GM12878 (cell line): Measurements from ENCODE around the gene DCC. TPM values are rescaled to one million over a fixed set of nuclear protein-coding genes. Genes with fewer than 3 reads are reported as not detected.

ENCODE experiments used
- ATAC-seq: fragments of 200-7000 bp; cut with Tn5 transposase; 3 replicates; pipeline ENCODE4 v1.9.1; 2020; ENCODE audit warnings: mild to moderate bottlenecking, moderate library complexity
- BruUV-seq: library from RNA; stranded (reverse); fragments of 400-500 nt; replicated peaks from 2 replicates; lab custom pipeline; 2021; lab: Mats Ljungman, UMichigan
- CTCF ChIA-PET: fragments of 300-600 bp; sonication (Branson Sonifier 250); formaldehyde crosslinking; extraction: SDS; loops from one replicate; lab custom pipeline; 2021; ENCODE audit warnings: inconsistent platforms; lab: Yijun Ruan, JAX
- POLR2A ChIA-PET: fragments of 350-600 bp; formaldehyde crosslinking; extraction: SDS; loops from one replicate; lab custom pipeline; 2021; ENCODE audit warnings: inconsistent platforms; lab: Charles Lee
- RAD21 ChIA-PET: fragments of 300-600 bp; sonication (Branson Sonifier 250); formaldehyde crosslinking; loops from one replicate; lab custom pipeline; 2023; ENCODE audit warnings: antibody characterized with exemption; ENCODE audit not compliant: unreplicated experiment; lab: Charles Lee
- SMC1A ChIA-PET: fragments of 300-600 bp; sonication (Branson Sonifier 250); formaldehyde crosslinking; loops from one replicate; lab custom pipeline; 2023; ENCODE audit not compliant: unreplicated experiment, uncharacterized antibody; lab: Charles Lee
- DNase-seq: peaks from one replicate; pipeline ENCODE4 v3.0.0-alpha.2; 2011; ENCODE audit warnings: low read depth, low spot score
- FAIRE-seq: peaks from 3 replicates; lab custom pipeline; 2011; peaks lifted over from hg19 to GRCh38; lab: Jason Lieb, UNC
- H2AFZ ChIP-seq: 2 replicates; pipeline ENCODE4 v1.6.0; 2011; ENCODE audit warnings: low read depth, low read length, control low read depth; ENCODE audit not compliant: control insufficient read depth
- H3K27ac ChIP-seq: 2 replicates; pipeline ENCODE4 v1.5.1; 2011; ENCODE audit warnings: control low read depth; ENCODE audit not compliant: control insufficient read depth, insufficient read depth
- H3K27me3 ChIP-seq, 2 experiments: replicated peaks in 1 of 2; 2 replicates each; pipeline versions ENCODE4 v1.6.0 to v1.6.1; 2011; ENCODE audit warnings: low read length in 1 of 2; ENCODE audit not compliant: control insufficient read depth in 2 of 2, insufficient read depth in 2 of 2
- H3K36me3 ChIP-seq, 2 experiments: 2 replicates each; pipeline ENCODE4 v1.5.1; 2011; ENCODE audit warnings: low read length in 1 of 2; ENCODE audit not compliant: control insufficient read depth in 2 of 2, insufficient read depth in 2 of 2
- H3K4me1 ChIP-seq: 2 replicates; pipeline ENCODE4 v1.6.1; 2011; ENCODE audit warnings: mild to moderate bottlenecking, low read length, moderate library complexity, mixed read lengths; ENCODE audit not compliant: control insufficient read depth, insufficient read depth
- H3K4me2 ChIP-seq: 2 replicates; pipeline ENCODE4 v1.6.0; 2011; ENCODE audit warnings: control low read depth; ENCODE audit not compliant: control insufficient read depth, insufficient read depth
- H3K4me3 ChIP-seq: fragments of 200-600 bp; sonication (generic); 2 replicates; pipeline ENCODE4 v1.5.1; 2016
- H3K79me2 ChIP-seq: 2 replicates; pipeline ENCODE4 v1.6.0; 2011; ENCODE audit warnings: low read length; ENCODE audit not compliant: control insufficient read depth, insufficient read depth
- H3K9ac ChIP-seq: 2 replicates; pipeline ENCODE4 v1.8.0; 2011; ENCODE audit warnings: low read length, control low read depth, mixed read lengths; ENCODE audit not compliant: control insufficient read depth, insufficient read depth
- H3K9me3 ChIP-seq: replicated peaks from 3 replicates; pipeline ENCODE4 v1.5.1; 2011; ENCODE audit warnings: mild to moderate bottlenecking, low read length; ENCODE audit not compliant: control insufficient read depth, insufficient read depth
- H4K20me1 ChIP-seq: 2 replicates; pipeline ENCODE4 v1.6.0; 2011; ENCODE audit not compliant: control insufficient read depth, insufficient read depth
- GATAD2B ChIP-seq: fragments of 450-650 bp; conservative IDR thresholded peaks from 2 replicates; pipeline ENCODE4 v1.6.1; 2017; ENCODE audit warnings: low read depth, mild to moderate bottlenecking, moderate library complexity
- MEF2B ChIP-seq: fragments of 450-650 bp; IDR thresholded peaks from 2 replicates; pipeline ENCODE4 v1.6.1; 2018; ENCODE audit warnings: mild to moderate bottlenecking, moderate library complexity; ENCODE audit not compliant: partially characterized antibody, poor library complexity, severe bottlenecking
- POU2F2 ChIP-seq: IDR thresholded peaks from 3 replicates; pipeline ENCODE4 v1.6.1; 2011; ENCODE audit warnings: low read depth, mild to moderate bottlenecking, low read length, borderline replicate concordance
- RELA ChIP-seq: fragments of 450-650 bp; IDR thresholded peaks from 2 replicates; pipeline ENCODE4 v1.8.0; 2014; ENCODE audit warnings: borderline replicate concordance; ENCODE audit not compliant: partially characterized antibody
- RFX5 ChIP-seq: IDR thresholded peaks from 2 replicates; pipeline ENCODE4 v1.6.1; 2011; ENCODE audit warnings: low read depth, low read length, improper control_type of control experiment
- YBX1 ChIP-seq: fragments of 450-650 bp; IDR thresholded peaks from 2 replicates; pipeline ENCODE4 v1.6.1; 2016; ENCODE audit warnings: antibody characterized with exemption
- WGBS: methylation state at CpG from one replicate; pipeline ENCODE4 v1.1.6; 2016; ENCODE audit warnings: low lambda C conversion rate; ENCODE audit not compliant: insufficient replicate concordance, insufficient coverage; ENCODE audit errors: missing lambda C conversion rate; 5-methylcytosine and 5-hydroxymethylcytosine counted together
- in situ Hi-C: fragments of 300-500 bp; cut with MboI; formaldehyde crosslinking; loops from 9 replicates; pipeline ENCODE4 v1.14.3; 2018; ENCODE audit warnings: mixed read lengths
- intact Hi-C: fragments of 100-400 bp; cut with micrococcal nuclease; formaldehyde crosslinking; loops from one replicate; pipeline ENCODE4 v1.14.2; 2022; ENCODE audit not compliant: unreplicated experiment
- polyA plus RNA-seq, 11 experiments: library from polyadenylated mRNA; depleted of rRNA in 4 of 11; unstranded in 6 of 11; stranded (reverse) in 5 of 11; fragments of >200 nt; fragmentation: Nextera tagmentation in 4 of 11; fragmentation: Illumina TruSeq in 1 of 11; extraction: Ambion mirVana in 4 of 11; extraction: Trizol in 1 of 11; gene quantifications; 1 replicate in 1 of 11; 2 replicates in 10 of 11; pipeline versions ENCODE4 v1.2.1 to v1.2.3, GENCODE V29; 2011 to 2016; ENCODE audit warnings: inconsistent platforms in 2 of 11, missing spikeins in 2 of 11, low read depth in 1 of 11
- total RNA-seq, 4 experiments: library from RNA; depleted of rRNA in 3 of 4; stranded (reverse); fragments of >200 nt in 3 of 4; fragmentation: Illumina TruSeq in 1 of 4; extraction: Trizol in 1 of 4; gene quantifications; 2 replicates each; pipeline versions ENCODE4 v1.2.1 to v1.2.3, GENCODE V29; 2013 to 2021
- TF ChIP-seq, protein P1 (sequence below): IDR thresholded peaks from 2 replicates; pipeline ENCODE4 v1.6.1; 2012; ENCODE audit warnings: low read length, inconsistent platforms
- TF ChIP-seq, protein P2 (sequence below): IDR thresholded peaks from 2 replicates; pipeline ENCODE4 v1.6.1; 2012; ENCODE audit warnings: improper control_type of control experiment, low read depth, low read length; ENCODE audit not compliant: insufficient replicate concordance
- TF ChIP-seq, protein P3 (sequence below): fragments of 450-650 bp; IDR thresholded peaks from 2 replicates; pipeline ENCODE4 v1.6.1; 2016; ENCODE audit warnings: mild to moderate bottlenecking, moderate library complexity, borderline replicate concordance

DCC gene
- total and polyA plus RNA-seq, 10 of the 15 experiments (the other 5 are each of a cell fraction or from before 2014, with no cell fraction given): 0.01 TPM; not detected in 9

DNA sequence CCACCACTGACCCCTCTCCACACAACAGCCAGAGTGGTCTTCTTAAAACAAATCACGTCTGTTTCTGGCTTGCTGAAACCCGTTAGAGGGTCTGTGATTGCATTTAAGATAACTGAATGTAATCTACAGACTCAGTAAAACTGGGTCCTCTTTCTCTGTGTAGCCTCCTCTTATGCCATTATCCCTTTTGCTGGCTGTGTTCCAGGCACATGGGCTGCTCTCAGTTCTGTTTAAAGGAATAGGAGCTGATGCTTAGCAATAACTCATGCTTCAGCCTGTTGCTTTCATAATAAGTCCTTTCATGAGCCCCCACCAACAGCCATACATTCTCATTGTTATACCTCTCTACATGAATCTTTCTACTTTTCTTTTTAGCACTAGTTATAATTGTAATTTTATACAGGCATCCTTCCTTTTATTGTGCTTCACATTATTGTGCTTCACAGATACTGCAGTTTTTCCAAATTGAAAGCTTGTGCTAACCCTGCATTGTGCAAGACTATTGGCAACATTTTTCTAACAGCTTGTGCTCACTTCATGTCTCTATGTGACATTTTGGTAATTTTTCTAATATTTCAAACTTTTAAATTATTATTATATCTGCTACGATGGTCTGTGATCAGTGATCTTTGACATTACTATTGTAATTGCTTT lies 1101.9 kb downstream of the DCC start:
- H3K4me1 ChIP-seq: no peaks in the 10 kb centered on the region
- no peaks in the 10 kb centered on the region for H3K27me3 ChIP-seq
- H3K27ac ChIP-seq: no peak overlapping the region
- in situ Hi-C loops: no loop called here
- H3K4me2 ChIP-seq: no peak overlapping the region
- no peak overlapping the region for H2AFZ ChIP-seq
- ChIA-PET CTCF (no interaction called here), SMC1A (no interaction called here), RAD21 (no interaction called here), POLR2A (no interaction called here)
- 4% methylated on average over 3 of the region's 3 CpGs for WGBS
- no peaks in the 10 kb centered on the region for H3K9me3 ChIP-seq
- intact Hi-C loops: no loop called here
- DNase-seq (no peak), FAIRE-seq (no peak), ATAC-seq (no peak)
- no peak overlapping the region for H3K9ac ChIP-seq
- H3K79me2 ChIP-seq: no peaks in the 10 kb centered on the region
- no TSS peak for BruUV-seq
- no peak overlapping the region for H3K4me3 ChIP-seq
- H3K36me3 ChIP-seq: no peaks in the 10 kb centered on the region
- H4K20me1 ChIP-seq: no peaks in the 10 kb centered on the region
- TF ChIP-seq GATAD2B (no peak), MEF2B (no peak), RELA (no peak), POU2F2 (no peak), YBX1 (no peak), RFX5 (no peak)
- TF ChIP-seq, protein P1, sequence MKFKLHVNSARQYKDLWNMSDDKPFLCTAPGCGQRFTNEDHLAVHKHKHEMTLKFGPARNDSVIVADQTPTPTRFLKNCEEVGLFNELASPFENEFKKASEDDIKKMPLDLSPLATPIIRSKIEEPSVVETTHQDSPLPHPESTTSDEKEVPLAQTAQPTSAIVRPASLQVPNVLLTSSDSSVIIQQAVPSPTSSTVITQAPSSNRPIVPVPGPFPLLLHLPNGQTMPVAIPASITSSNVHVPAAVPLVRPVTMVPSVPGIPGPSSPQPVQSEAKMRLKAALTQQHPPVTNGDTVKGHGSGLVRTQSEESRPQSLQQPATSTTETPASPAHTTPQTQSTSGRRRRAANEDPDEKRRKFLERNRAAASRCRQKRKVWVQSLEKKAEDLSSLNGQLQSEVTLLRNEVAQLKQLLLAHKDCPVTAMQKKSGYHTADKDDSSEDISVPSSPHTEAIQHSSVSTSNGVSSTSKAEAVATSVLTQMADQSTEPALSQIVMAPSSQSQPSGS: no peak
- TF ChIP-seq, protein P2, sequence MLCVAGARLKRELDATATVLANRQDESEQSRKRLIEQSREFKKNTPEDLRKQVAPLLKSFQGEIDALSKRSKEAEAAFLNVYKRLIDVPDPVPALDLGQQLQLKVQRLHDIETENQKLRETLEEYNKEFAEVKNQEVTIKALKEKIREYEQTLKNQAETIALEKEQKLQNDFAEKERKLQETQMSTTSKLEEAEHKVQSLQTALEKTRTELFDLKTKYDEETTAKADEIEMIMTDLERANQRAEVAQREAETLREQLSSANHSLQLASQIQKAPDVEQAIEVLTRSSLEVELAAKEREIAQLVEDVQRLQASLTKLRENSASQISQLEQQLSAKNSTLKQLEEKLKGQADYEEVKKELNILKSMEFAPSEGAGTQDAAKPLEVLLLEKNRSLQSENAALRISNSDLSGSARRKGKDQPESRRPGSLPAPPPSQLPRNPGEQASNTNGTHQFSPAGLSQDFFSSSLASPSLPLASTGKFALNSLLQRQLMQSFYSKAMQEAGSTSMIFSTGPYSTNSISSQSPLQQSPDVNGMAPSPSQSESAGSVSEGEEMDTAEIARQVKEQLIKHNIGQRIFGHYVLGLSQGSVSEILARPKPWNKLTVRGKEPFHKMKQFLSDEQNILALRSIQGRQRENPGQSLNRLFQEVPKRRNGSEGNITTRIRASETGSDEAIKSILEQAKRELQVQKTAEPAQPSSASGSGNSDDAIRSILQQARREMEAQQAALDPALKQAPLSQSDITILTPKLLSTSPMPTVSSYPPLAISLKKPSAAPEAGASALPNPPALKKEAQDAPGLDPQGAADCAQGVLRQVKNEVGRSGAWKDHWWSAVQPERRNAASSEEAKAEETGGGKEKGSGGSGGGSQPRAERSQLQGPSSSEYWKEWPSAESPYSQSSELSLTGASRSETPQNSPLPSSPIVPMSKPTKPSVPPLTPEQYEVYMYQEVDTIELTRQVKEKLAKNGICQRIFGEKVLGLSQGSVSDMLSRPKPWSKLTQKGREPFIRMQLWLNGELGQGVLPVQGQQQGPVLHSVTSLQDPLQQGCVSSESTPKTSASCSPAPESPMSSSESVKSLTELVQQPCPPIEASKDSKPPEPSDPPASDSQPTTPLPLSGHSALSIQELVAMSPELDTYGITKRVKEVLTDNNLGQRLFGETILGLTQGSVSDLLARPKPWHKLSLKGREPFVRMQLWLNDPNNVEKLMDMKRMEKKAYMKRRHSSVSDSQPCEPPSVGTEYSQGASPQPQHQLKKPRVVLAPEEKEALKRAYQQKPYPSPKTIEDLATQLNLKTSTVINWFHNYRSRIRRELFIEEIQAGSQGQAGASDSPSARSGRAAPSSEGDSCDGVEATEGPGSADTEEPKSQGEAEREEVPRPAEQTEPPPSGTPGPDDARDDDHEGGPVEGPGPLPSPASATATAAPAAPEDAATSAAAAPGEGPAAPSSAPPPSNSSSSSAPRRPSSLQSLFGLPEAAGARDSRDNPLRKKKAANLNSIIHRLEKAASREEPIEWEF: no peak
- TF ChIP-seq, protein P3, sequence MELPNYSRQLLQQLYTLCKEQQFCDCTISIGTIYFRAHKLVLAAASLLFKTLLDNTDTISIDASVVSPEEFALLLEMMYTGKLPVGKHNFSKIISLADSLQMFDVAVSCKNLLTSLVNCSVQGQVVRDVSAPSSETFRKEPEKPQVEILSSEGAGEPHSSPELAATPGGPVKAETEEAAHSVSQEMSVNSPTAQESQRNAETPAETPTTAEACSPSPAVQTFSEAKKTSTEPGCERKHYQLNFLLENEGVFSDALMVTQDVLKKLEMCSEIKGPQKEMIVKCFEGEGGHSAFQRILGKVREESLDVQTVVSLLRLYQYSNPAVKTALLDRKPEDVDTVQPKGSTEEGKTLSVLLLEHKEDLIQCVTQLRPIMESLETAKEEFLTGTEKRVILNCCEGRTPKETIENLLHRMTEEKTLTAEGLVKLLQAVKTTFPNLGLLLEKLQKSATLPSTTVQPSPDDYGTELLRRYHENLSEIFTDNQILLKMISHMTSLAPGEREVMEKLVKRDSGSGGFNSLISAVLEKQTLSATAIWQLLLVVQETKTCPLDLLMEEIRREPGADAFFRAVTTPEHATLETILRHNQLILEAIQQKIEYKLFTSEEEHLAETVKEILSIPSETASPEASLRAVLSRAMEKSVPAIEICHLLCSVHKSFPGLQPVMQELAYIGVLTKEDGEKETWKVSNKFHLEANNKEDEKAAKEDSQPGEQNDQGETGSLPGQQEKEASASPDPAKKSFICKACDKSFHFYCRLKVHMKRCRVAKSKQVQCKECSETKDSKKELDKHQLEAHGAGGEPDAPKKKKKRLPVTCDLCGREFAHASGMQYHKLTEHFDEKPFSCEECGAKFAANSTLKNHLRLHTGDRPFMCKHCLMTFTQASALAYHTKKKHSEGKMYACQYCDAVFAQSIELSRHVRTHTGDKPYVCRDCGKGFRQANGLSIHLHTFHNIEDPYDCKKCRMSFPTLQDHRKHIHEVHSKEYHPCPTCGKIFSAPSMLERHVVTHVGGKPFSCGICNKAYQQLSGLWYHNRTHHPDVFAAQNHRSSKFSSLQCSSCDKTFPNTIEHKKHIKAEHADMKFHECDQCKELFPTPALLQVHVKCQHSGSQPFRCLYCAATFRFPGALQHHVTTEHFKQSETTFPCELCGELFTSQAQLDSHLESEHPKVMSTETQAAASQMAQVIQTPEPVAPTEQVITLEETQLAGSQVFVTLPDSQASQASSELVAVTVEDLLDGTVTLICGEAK: no peak
